Body of pancreas (tissue), 4 donors: ENCODE data around the gene CACNA2D3.

Experiments
- CTCF ChIP-seq, 7 experiments: fragments of 450-650 bp in 4 of 7; fragments of 200-600 bp in 3 of 7; sonication (generic) in 3 of 7; IDR thresholded peaks; one replicate each; pipeline ENCODE4 v1.5.1; 2016 to 2019; ENCODE audit warnings: antibody characterized with exemption in 7 of 7
- POLR2A ChIP-seq, 3 donors: fragments of 450-650 bp; IDR thresholded peaks; one replicate each; pipeline ENCODE4 v1.6.1; 2016; ENCODE audit warnings: antibody characterized with exemption in 3 of 3, mild to moderate bottlenecking in 2 of 3

DNA sequence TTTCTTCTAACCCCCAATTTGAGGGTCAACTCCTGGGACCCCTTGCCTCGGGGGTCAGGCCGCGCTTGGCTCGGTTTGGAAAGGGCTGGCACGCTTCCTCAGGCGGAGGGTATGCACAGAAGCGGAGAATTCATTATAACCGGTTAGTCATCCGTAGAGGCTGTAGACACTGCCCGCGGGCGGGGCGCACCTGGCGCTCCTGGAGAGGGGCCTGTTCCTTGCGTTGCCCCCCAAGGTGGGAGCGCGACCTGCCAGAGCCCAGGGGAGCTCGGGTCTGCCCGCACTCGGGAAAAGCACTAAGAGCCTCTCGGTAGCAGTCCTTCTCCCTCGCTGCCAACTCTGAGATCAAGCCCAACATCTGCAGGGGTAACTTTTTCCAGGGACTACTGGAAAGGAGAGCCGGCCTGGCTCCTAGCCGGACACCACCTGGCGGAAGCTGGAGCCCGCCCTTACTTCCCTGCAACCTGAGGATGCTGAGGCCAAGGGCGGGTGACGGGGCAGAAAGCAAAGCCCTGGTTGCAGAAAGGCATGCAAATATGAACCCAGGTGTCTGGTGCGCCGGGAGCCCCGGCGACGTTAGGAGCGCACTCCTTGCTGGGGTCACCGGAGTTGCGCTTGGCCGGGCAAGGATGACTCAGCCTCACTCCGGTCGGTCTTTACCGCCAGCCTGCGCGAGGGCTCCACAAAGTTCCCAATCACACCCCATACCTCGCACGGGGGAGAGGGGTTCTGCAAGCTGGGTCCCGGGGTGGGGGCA, 1.5 kb upstream of the CACNA2D3 start:
- TF ChIP-seq CTCF (IDR thresholded peaks at IDR 0.05) (no peak), POLR2A (IDR thresholded peaks at IDR 0.05) (no peak)
